ENCODE results near the gene CD70. TPM values are rescaled to one million over a fixed set of nuclear protein-coding genes. Genes with fewer than 3 reads are reported as not detected.

Gene CD70
- total RNA-seq, 1 donor from 2014 or later: 2.6 TPM

GRCh38 chr19:6589711-6590257 lies 1.2 kb downstream of the CD70 start:
- ATAC-seq (no peak), DNase-seq (no peak)

DNA sequence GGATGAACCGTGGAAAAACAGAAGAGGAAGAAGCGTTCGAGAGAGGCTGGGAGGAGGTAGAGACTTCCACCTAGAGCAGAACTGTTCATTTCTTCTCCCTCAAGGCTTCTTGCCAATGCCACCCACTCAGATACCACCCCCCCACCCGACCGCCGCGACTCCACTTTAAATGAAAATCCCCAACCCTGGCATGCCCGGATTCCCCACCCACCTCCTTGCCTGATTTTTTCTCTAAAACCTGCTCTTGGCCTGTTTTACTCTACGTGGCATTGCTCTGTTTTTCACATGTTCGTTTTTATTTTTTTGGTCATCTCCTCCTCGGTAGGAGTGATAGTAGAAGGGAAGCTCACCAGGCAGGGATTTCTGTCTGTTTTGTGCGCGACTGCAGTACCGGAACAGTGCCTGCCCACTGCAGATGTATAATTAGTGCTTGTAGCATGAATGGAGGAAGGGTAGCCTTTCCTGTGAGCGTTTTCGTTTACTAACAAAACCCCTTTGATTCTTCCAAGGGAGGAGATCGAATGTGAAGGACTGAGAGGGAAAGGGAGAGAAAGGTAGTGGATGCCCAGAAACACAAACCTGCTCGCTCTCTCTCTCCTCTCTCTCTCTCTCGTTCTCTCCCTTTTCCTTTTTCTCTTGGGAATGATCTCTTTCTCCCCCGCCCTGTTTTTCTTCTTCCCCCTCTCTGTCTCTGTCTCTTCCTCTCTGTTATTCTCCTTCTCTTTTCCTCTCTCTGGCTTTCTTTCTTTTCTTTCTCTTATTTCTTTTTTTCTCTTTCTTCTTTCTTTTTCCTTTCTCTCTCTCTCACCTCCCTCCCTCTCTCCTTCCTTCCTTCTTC lies 2.2 kb downstream of the CD70 start:
- ATAC-seq (no peak), DNase-seq (no peak)
- no peaks in the 10 kb centered on the region for H3K36me3 ChIP-seq
- H3K4me1 ChIP-seq: peaks cover 17% of the 10 kb centered on the region
- no peak overlapping the region for H3K27ac ChIP-seq
- intact Hi-C loops (cut with DNase I): no loop called here
- peaks cover 92% of the 10 kb centered on the region for H3K27me3 ChIP-seq (ENCODE audit: low read depth)
- TF ChIP-seq, protein P1, sequence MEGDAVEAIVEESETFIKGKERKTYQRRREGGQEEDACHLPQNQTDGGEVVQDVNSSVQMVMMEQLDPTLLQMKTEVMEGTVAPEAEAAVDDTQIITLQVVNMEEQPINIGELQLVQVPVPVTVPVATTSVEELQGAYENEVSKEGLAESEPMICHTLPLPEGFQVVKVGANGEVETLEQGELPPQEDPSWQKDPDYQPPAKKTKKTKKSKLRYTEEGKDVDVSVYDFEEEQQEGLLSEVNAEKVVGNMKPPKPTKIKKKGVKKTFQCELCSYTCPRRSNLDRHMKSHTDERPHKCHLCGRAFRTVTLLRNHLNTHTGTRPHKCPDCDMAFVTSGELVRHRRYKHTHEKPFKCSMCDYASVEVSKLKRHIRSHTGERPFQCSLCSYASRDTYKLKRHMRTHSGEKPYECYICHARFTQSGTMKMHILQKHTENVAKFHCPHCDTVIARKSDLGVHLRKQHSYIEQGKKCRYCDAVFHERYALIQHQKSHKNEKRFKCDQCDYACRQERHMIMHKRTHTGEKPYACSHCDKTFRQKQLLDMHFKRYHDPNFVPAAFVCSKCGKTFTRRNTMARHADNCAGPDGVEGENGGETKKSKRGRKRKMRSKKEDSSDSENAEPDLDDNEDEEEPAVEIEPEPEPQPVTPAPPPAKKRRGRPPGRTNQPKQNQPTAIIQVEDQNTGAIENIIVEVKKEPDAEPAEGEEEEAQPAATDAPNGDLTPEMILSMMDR (IDR thresholded peaks at IDR 0.05): no peak
- no peak overlapping the region for H3K4me3 ChIP-seq
- no peaks in the 10 kb centered on the region for H3K9me3 ChIP-seq

More at GRCh38 chr19:6589711-6590257, 1.2 kb downstream of the CD70 start:
- intact Hi-C loops (cut with DNase I): no loop called here
- TF ChIP-seq, protein P1 (IDR thresholded peaks at IDR 0.05): no peak
- Histone ChIP-seq H3K9me3 (no peaks in the 10 kb centered on the region), H3K36me3 (no peaks in the 10 kb centered on the region), H3K27ac (no peak overlapping the region), H3K27me3 (ENCODE audit: low read depth) (peaks cover 85% of the 10 kb centered on the region), H3K4me3 (peak overlapping the region; percentile 40), H3K4me1 (peaks cover 17% of the 10 kb centered on the region)

DNA sequence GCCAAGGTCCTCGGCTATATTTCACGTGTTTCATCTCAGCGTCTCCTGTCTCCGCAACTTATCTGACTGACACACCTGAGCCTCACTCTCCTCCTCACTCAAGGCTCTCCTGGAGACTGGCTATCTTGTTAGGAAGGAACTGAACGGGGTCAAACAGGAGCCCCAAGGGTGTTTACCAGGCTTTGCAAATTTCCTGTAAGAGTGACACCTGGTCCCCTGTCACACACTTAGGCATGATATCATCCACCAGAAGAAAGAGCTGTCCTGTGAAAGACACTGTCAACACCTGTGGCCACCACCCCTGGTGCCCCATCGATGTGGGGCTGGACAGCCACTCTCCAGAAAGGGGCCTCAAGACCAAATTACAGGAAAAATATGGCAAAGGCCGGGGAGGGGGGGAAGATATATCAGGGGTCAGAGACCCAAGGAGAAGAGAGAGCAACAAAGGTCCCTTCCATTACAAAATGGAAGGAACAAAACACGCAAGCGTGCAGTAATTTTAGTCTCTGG lies 2.9 kb downstream of the CD70 start:
- Histone ChIP-seq H3K4me1 (peaks cover 17% of the 10 kb centered on the region), H3K27me3 (ENCODE audit: low read depth) (peaks cover 89% of the 10 kb centered on the region), H3K9me3 (no peaks in the 10 kb centered on the region), H3K36me3 (no peaks in the 10 kb centered on the region), H3K27ac (no peak overlapping the region), H3K4me3 (no peak overlapping the region)
- DNase-seq: no peak
- TF ChIP-seq, protein P1 (IDR thresholded peaks at IDR 0.05): no peak
- intact Hi-C loops (cut with DNase I): no loop called here
- no peak for ATAC-seq

DNA sequence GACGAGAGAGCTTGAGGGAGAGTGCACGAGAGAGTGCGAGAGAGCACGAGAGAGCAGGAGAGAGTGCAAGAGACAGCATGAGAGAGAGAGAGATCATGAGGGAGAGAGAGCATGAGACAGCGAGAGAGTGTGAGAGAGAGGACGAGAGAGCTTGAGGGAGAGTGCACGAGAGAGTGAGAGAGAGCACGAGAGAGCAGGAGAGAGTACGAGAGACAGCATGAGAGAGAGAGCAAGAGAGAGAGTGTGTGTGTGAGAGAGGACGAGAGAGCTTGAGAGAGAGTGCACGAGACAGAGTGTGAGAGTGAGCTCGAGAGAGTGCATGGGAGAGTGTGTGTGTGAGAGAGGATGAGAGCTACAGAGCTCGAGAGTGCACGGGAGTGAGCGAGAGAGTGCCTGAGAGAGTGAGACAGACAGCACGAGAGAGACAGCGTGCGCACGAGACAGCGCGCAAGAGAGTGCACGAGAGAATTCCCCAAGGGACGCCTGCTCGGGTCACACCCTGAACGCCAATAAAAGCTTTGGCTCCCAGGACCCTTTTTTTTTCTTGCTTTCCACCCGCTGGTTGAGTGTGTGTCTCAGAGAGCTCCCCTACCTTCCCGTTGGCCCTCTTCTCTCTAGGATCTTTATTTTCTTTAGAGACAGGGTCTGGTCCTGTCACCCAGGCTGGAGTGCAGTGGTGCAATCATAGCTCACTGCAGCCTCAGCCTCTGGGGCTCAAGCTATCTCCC lies 3.7 kb downstream of the CD70 start:
- Histone ChIP-seq H3K36me3 (no peaks in the 10 kb centered on the region), H3K27me3 (ENCODE audit: low read depth) (peaks cover 81% of the 10 kb centered on the region), H3K27ac (no peak overlapping the region), H3K9me3 (no peaks in the 10 kb centered on the region), H3K4me3 (no peak overlapping the region), H3K4me1 (peaks cover 17% of the 10 kb centered on the region)
- DNase-seq (no peak), ATAC-seq (peak; percentile 18 to 20)
- intact Hi-C loops (cut with DNase I): no loop called here
- TF ChIP-seq, protein P1 (IDR thresholded peaks at IDR 0.05): no peak

DNA sequence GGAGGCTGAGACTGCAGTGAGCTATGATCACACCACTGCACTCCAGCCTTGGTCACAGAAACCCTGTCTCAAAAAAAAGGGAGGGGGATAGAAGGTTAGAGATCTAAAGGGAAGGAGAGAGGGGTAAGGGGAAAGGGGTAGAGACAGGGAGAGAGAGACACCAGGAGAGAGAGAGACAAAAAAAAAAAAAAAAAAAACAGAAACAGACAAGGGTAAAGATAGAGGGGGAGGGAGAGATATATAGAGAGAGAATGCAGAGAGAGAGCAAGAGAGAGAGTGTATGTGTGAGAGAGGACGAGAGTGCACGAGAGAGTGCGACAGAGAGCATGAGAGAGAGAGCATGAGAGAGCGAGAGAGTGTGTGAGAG lies 4.2 kb downstream of the CD70 start:
- TF ChIP-seq, protein P1 (IDR thresholded peaks at IDR 0.05): no peak
- ATAC-seq (no peak), DNase-seq (no peak)
- Histone ChIP-seq H3K27me3 (ENCODE audit: low read depth) (peaks cover 76% of the 10 kb centered on the region), H3K36me3 (no peaks in the 10 kb centered on the region), H3K4me1 (peaks cover 17% of the 10 kb centered on the region), H3K9me3 (no peaks in the 10 kb centered on the region), H3K4me3 (no peak overlapping the region), H3K27ac (no peak overlapping the region)
- intact Hi-C loops (cut with DNase I): no loop called here

Data from lower lobe of right lung (tissue), 2 donors.